CD4-positive, alpha-beta T cell treated with Interleukin-2 at 100 ng/mL for 4 hours (primary cell): ENCODE results near the gene AMN.

Source experiments
- DNase-seq: peaks from one replicate; pipeline ENCODE4 v3.0.0-alpha.2; 2020; ENCODE audit warnings: low spot score

AMN gene

GRCh38 chr14:102966681-102967505, 44.4 kb downstream of the AMN start:
- DNase-seq = no peak

- no peak for DNase-seq
These were observed 45.0 kb downstream of the AMN start for GRCh38 chr14:102967506-102967795.

- DNase-seq = no peak
These were observed 45.8 kb downstream of the AMN start for GRCh38 chr14:102968306-102968705.

GRCh38 chr14:102969060-102969791, 46.8 kb downstream of the AMN start:
- no peak for DNase-seq

- DNase-seq = no peak
These were observed 47.4 kb downstream of the AMN start for GRCh38 chr14:102969901-102970300.

GRCh38 chr14:102970496-102970895, 48.0 kb downstream of the AMN start:
- no peak for DNase-seq

- DNase-seq = no peak
These were observed 48.9 kb downstream of the AMN start for GRCh38 chr14:102971314-102971713.

- DNase-seq = no peak
These were observed 49.6 kb downstream of the AMN start for GRCh38 chr14:102971836-102972606.

- DNase-seq = no peak
These were observed 51.3 kb downstream of the AMN start for GRCh38 chr14:102973706-102974285.

GRCh38 chr14:102975662-102976061, 53.2 kb downstream of the AMN start:
- no peak for DNase-seq

GRCh38 chr14:102977475-102977874, 55.0 kb downstream of the AMN start:
- DNase-seq = no peak

GRCh38 chr14:102979406-102979805, 56.9 kb downstream of the AMN start:
- DNase-seq = no peak

GRCh38 chr14:102980409-102980810, 57.9 kb downstream of the AMN start:
- DNase-seq = no peak
